ENCODE results near the gene BCAS3.

- TF ChIP-seq EZH2phosphoT487 (IDR thresholded peaks at IDR 0.05; ENCODE audit: insufficient read depth, low read depth) (no peak), EZH2 (IDR thresholded peaks at IDR 0.05; ENCODE audit: insufficient read depth, poor library complexity, severe bottlenecking) (no peak)
These were observed 723.9 kb downstream of the BCAS3 start for GRCh38 chr17:61401389-61402072.
